ENCODE measurements around the gene FAT3.

FAT3 gene

GRCh38 chr11:92212530-92212929 is 12.1 kb upstream of the FAT3 start:
- peaks cover 33% of the 10 kb centered on the region for H3K4me1 ChIP-seq (ENCODE audit: insufficient read depth, low read length)
- no peaks in the 10 kb centered on the region for H3K27me3 ChIP-seq (ENCODE audit: insufficient read depth, low read length)
- no peaks in the 10 kb centered on the region for H3K9me3 ChIP-seq (ENCODE audit: insufficient read depth, low read depth, low read length)
- H3K27ac ChIP-seq (ENCODE audit: low read depth, low read length): no peak overlapping the region
- no peak overlapping the region for H3K9ac ChIP-seq (ENCODE audit: low read depth, low read length)
- no CpG with 5 or more reads among the region's 1 CpG for WGBS
- H3K4me3 ChIP-seq (ENCODE audit: low read length): no peak overlapping the region
- H3K36me3 ChIP-seq (ENCODE audit: insufficient read depth, low read length): no peaks in the 10 kb centered on the region

GRCh38 chr11:92216789-92217188 is 7.8 kb upstream of the FAT3 start:
- WGBS: 26% methylated on average over 3 of the region's 3 CpGs
- H3K27me3 ChIP-seq (ENCODE audit: insufficient read depth, low read length): 0 out of 2 replicates have a peak, but pooled peaks cover 4% of the 10 kb centered on the region
- H3K9me3 ChIP-seq (ENCODE audit: insufficient read depth, low read depth, low read length): peaks cover 4% of the 10 kb centered on the region; the same call in 1 of the 2 replicates
- peak overlapping the region; percentile 15; the same call in 1 of the 2 replicates for H3K27ac ChIP-seq (ENCODE audit: low read depth, low read length)
- peaks cover 52% of the 10 kb centered on the region for H3K4me1 ChIP-seq (ENCODE audit: insufficient read depth, low read length)
- no peak overlapping the region for H3K9ac ChIP-seq (ENCODE audit: low read depth, low read length)
- no peak overlapping the region for H3K4me3 ChIP-seq (ENCODE audit: low read length)
- H3K36me3 ChIP-seq (ENCODE audit: insufficient read depth, low read length): no peaks in the 10 kb centered on the region

DNA sequence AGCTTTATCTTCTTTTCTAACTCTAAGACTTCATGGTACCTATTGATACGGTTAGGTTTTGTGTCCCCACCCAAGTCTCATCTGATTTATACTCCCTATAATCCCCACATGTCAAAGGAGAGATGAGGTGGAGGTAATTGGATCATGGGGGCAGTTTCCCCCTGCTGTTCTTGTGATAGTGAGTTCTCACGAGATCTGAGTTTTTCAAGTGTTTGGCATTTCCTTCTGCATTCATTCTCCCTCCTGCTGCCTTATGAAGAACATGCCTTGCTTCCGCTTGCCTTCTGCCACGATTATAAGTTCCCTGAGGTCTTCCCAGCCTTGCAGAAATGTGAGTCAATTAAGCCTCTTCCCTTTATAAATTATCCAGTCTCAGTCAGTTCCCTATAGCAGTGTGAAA is 5.1 kb upstream of the FAT3 start:
- Histone ChIP-seq H3K4me3 (ENCODE audit: low read length) (no peak overlapping the region), H3K27ac (ENCODE audit: low read depth, low read length) (no peak overlapping the region), H3K36me3 (ENCODE audit: insufficient read depth, low read length) (no peaks in the 10 kb centered on the region), H3K9me3 (ENCODE audit: insufficient read depth, low read depth, low read length) (peaks cover 4% of the 10 kb centered on the region; the same call in 1 of the 2 replicates), H3K9ac (ENCODE audit: low read depth, low read length) (no peak overlapping the region), H3K27me3 (ENCODE audit: insufficient read depth, low read length) (peaks cover 30% of the 10 kb centered on the region), H3K4me1 (ENCODE audit: insufficient read depth, low read length) (peaks cover 75% of the 10 kb centered on the region)
- 40% methylated on average over 3 of the region's 4 CpGs for WGBS

GRCh38 chr11:92222701-92223100 is 1.9 kb upstream of the FAT3 start:
- Histone ChIP-seq H3K27me3 (ENCODE audit: insufficient read depth, low read length) (peaks cover 62% of the 10 kb centered on the region), H3K36me3 (ENCODE audit: insufficient read depth, low read length) (no peaks in the 10 kb centered on the region), H3K27ac (ENCODE audit: low read depth, low read length) (no peak overlapping the region), H3K9me3 (ENCODE audit: insufficient read depth, low read depth, low read length) (peaks cover 4% of the 10 kb centered on the region; the same call in 1 of the 2 replicates), H3K4me1 (ENCODE audit: insufficient read depth, low read length) (peaks cover 53% of the 10 kb centered on the region), H3K9ac (ENCODE audit: low read depth, low read length) (no peak overlapping the region), H3K4me3 (ENCODE audit: low read length) (peak overlapping the region; percentile 74; the same call in 1 of the 2 replicates)
- 83% methylated on average over 1 of the region's 1 CpG for WGBS

DNA sequence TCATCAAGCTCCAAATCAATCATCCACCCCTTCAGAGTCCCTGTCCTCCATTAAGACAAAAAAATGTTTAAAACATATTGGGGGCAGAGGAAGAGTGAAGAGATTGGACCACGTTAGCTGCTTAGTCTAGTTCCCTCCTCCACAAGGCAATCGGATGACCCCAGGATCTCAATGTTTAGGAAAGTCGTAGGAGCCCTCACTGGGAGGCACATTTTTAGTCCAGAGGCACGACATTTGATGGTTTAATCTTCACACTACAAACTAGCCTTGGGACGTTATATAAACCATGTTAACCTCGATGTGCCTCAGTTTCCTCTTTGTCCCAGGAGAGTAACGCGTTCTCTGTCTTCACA is 588 bp upstream of the FAT3 start:
- peaks cover 53% of the 10 kb centered on the region for H3K4me1 ChIP-seq (ENCODE audit: insufficient read depth, low read length)
- 2% methylated on average over 8 of the region's 8 CpGs for WGBS
- H3K27ac ChIP-seq (ENCODE audit: low read depth, low read length): no peak overlapping the region
- no peaks in the 10 kb centered on the region for H3K36me3 ChIP-seq (ENCODE audit: insufficient read depth, low read length)
- peaks cover 75% of the 10 kb centered on the region for H3K27me3 ChIP-seq (ENCODE audit: insufficient read depth, low read length)
- no peak overlapping the region for H3K9ac ChIP-seq (ENCODE audit: low read depth, low read length)
- H3K9me3 ChIP-seq (ENCODE audit: insufficient read depth, low read depth, low read length): peaks cover 4% of the 10 kb centered on the region; the same call in 1 of the 2 replicates
- peak overlapping the region; percentile 74 for H3K4me3 ChIP-seq (ENCODE audit: low read length)

DNA sequence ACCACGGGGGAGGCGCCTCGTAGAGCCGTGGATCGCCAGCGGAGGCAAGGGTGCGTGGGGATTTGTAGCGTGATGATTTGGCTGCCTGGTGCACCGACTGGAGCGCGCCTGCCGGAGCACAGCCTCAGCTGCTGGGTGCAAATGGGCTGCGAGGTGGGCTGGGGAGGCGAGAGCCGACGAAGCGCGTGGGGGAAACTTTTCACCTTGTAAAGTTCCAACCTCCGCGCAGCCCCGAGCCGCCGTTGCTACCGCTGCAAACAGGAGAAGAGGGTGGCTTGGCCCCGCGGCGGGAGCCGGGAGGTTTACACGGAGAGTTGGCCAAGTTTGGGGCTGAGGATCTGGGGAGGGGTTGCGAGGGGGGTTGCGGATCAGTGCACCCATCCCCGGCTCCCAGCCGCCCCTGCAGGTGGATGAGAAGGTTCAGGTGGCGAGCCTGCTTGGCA is 528 bp downstream of the FAT3 start:
- peak overlapping the region; percentile 74 for H3K4me3 ChIP-seq (ENCODE audit: low read length)
- H3K4me1 ChIP-seq (ENCODE audit: insufficient read depth, low read length): peaks cover 52% of the 10 kb centered on the region
- H3K36me3 ChIP-seq (ENCODE audit: insufficient read depth, low read length): no peaks in the 10 kb centered on the region
- H3K27ac ChIP-seq (ENCODE audit: low read depth, low read length): no peak overlapping the region
- peaks cover 4% of the 10 kb centered on the region; the same call in 1 of the 2 replicates for H3K9me3 ChIP-seq (ENCODE audit: insufficient read depth, low read depth, low read length)
- under 1% methylated on average over 34 of the region's 34 CpGs for WGBS
- peaks cover 75% of the 10 kb centered on the region for H3K27me3 ChIP-seq (ENCODE audit: insufficient read depth, low read length)
- H3K9ac ChIP-seq (ENCODE audit: low read depth, low read length): peak overlapping the region; percentile 60

GRCh38 chr11:92225568-92226330 is 1.1 kb downstream of the FAT3 start:
- Histone ChIP-seq H3K9ac (ENCODE audit: low read depth, low read length) (peak overlapping the region; percentile 51; the same call in 1 of the 2 replicates), H3K9me3 (ENCODE audit: insufficient read depth, low read depth, low read length) (peaks cover 2% of the 10 kb centered on the region; the same call in 1 of the 2 replicates), H3K4me1 (ENCODE audit: insufficient read depth, low read length) (peaks cover 51% of the 10 kb centered on the region), H3K36me3 (ENCODE audit: insufficient read depth, low read length) (no peaks in the 10 kb centered on the region), H3K4me3 (ENCODE audit: low read length) (peak overlapping the region; percentile 74), H3K27ac (ENCODE audit: low read depth, low read length) (no peak overlapping the region), H3K27me3 (ENCODE audit: insufficient read depth, low read length) (peaks cover 75% of the 10 kb centered on the region)
- whole genome bisulfite sequencing: under 1% methylated on average over 54 of the region's 54 CpGs

DNA sequence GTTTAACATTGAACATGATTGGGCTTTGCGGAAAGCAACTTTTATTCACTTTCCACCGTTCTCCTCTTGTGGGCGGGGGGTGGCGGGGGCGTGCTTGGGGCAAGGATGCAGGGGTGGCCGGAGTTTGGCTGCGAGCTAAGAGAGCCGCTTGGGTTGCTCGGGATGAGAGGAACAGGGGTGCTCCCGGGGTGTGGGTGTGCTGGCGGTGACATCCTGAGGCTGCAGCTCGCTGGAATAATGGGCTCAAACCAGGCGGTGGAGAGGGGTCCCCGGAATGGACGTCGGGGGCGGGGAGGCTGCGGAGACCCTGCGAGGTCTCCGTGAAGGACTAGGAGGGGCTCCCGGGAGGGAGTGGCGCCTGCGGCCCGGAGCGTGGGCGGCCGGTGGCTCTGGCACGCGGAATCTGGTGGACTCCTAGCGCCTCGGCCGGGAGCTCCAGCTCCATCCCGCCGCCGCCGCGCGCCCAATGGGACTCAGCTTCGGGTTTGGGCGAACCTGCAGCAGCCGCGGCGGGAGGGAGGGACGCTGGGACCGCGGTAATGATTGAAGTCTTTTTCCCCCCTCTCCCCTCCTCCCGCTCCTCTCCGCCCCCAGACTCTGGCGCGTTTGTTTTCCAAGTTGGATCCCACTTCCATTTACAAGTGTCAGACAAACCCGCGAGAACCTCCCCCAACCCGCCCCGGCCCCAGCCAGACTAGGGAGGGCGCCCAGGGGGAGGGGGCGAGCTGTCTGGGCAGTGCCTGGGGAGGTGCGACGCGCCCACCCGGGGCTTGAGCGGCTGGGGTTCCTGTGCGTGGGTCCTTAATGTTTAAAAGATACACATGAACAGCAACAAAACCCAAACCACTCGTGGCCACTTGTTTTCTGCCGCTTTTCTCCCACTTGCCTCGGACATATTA is 2.0 kb downstream of the FAT3 start:
- H3K27ac ChIP-seq (ENCODE audit: low read depth, low read length): no peak overlapping the region
- peaks cover 72% of the 10 kb centered on the region for H3K27me3 ChIP-seq (ENCODE audit: insufficient read depth, low read length)
- 1% methylated on average over 64 of the region's 65 CpGs for WGBS
- peaks cover 51% of the 10 kb centered on the region for H3K4me1 ChIP-seq (ENCODE audit: insufficient read depth, low read length)
- peak overlapping the region; percentile 51; the same call in 1 of the 2 replicates for H3K9ac ChIP-seq (ENCODE audit: low read depth, low read length)
- H3K4me3 ChIP-seq (ENCODE audit: low read length): peak overlapping the region; percentile 74
- H3K9me3 ChIP-seq (ENCODE audit: insufficient read depth, low read depth, low read length): no peaks in the 10 kb centered on the region
- no peaks in the 10 kb centered on the region for H3K36me3 ChIP-seq (ENCODE audit: insufficient read depth, low read length)

- Histone ChIP-seq H3K27me3 (ENCODE audit: insufficient read depth, low read length) (peaks cover 66% of the 10 kb centered on the region), H3K27ac (ENCODE audit: low read depth, low read length) (no peak overlapping the region), H3K4me1 (ENCODE audit: insufficient read depth, low read length) (peaks cover 48% of the 10 kb centered on the region), H3K36me3 (ENCODE audit: insufficient read depth, low read length) (no peaks in the 10 kb centered on the region), H3K9ac (ENCODE audit: low read depth, low read length) (peak overlapping the region; percentile 12; the same call in 1 of the 2 replicates), H3K9me3 (ENCODE audit: insufficient read depth, low read depth, low read length) (no peaks in the 10 kb centered on the region), H3K4me3 (ENCODE audit: low read length) (peak overlapping the region; percentile 74)
- 4% methylated on average over 13 of the region's 13 CpGs for WGBS
Observed at GRCh38 chr11:92227230-92227814, 2.7 kb downstream of the FAT3 start.

- Histone ChIP-seq H3K27me3 (ENCODE audit: insufficient read depth, low read length) (peaks cover 57% of the 10 kb centered on the region), H3K4me3 (ENCODE audit: low read length) (peak overlapping the region; percentile 74; the same call in 1 of the 2 replicates)
- 84% methylated on average over 6 of the region's 6 CpGs for WGBS
Observed at GRCh38 chr11:92227959-92228935, 3.6 kb downstream of the FAT3 start.

More at GRCh38 chr11:92227959-92228935, 3.6 kb downstream of the FAT3 start:
- no peak overlapping the region for H3K27ac ChIP-seq (ENCODE audit: low read depth, low read length)
- H3K9me3 ChIP-seq (ENCODE audit: insufficient read depth, low read depth, low read length): no peaks in the 10 kb centered on the region
- H3K36me3 ChIP-seq (ENCODE audit: insufficient read depth, low read length): no peaks in the 10 kb centered on the region
- no peak overlapping the region for H3K9ac ChIP-seq (ENCODE audit: low read depth, low read length)
- peaks cover 39% of the 10 kb centered on the region for H3K4me1 ChIP-seq (ENCODE audit: insufficient read depth, low read length)
